ENCODE results near the gene SMARCA4. TPM values are rescaled to one million over a fixed set of nuclear protein-coding genes. Genes with fewer than 3 reads are reported as not detected.
"Not testable (repeated sequence)": the region's sequence is repeated elsewhere in the genome, so short reads cannot be mapped to it uniquely, and the experiment has no call there.

SMARCA4 gene
- total RNA-seq, 1 donor from 2014 or later: 74.2 TPM

GRCh38 chr19:10981252-10981895 lies 20.5 kb downstream of the SMARCA4 start:
- no peak for DNase-seq

- no peak for DNase-seq
Observed at GRCh38 chr19:10983026-10983425, 22.2 kb downstream of the SMARCA4 start.

- no peak for DNase-seq
Observed at GRCh38 chr19:10984166-10984735, 23.4 kb downstream of the SMARCA4 start.

- DNase-seq: no peak
Observed at GRCh38 chr19:10985502-10985901, 24.7 kb downstream of the SMARCA4 start.

- DNase-seq: no peak
Observed at GRCh38 chr19:10986301-10987127, 25.7 kb downstream of the SMARCA4 start.

GRCh38 chr19:10987571-10988297 lies 26.9 kb downstream of the SMARCA4 start:
- no peak for DNase-seq

GRCh38 chr19:10988380-10988779 lies 27.6 kb downstream of the SMARCA4 start:
- no peak for DNase-seq

- no peak for DNase-seq
Observed at GRCh38 chr19:10988921-10989320, 28.1 kb downstream of the SMARCA4 start.

GRCh38 chr19:10991076-10991475 lies 30.2 kb downstream of the SMARCA4 start:
- no peak for DNase-seq

- no peak for DNase-seq
Observed at GRCh38 chr19:10991521-10992081, 30.8 kb downstream of the SMARCA4 start.

GRCh38 chr19:10992174-10992573 lies 31.3 kb downstream of the SMARCA4 start:
- not testable (repeated sequence) for DNase-seq

- DNase-seq: no peak
Observed at GRCh38 chr19:10995926-10996600, 35.2 kb downstream of the SMARCA4 start.

- no peak for DNase-seq
Observed at GRCh38 chr19:10998045-10998533, 37.3 kb downstream of the SMARCA4 start.

- DNase-seq: no peak
Observed at GRCh38 chr19:10998666-10999065, 37.8 kb downstream of the SMARCA4 start.

GRCh38 chr19:11005521-11005920 lies 44.7 kb downstream of the SMARCA4 start:
- DNase-seq: no peak

GRCh38 chr19:11007385-11007784 lies 46.6 kb downstream of the SMARCA4 start:
- no peak for DNase-seq

- DNase-seq: no peak
Observed at GRCh38 chr19:11007962-11008532, 47.2 kb downstream of the SMARCA4 start.

GRCh38 chr19:11010041-11010440 lies 49.2 kb downstream of the SMARCA4 start:
- no peak for DNase-seq

- no peak for DNase-seq
Observed at GRCh38 chr19:11012507-11012906, 51.7 kb downstream of the SMARCA4 start.

- no peak for DNase-seq
Observed at GRCh38 chr19:11013771-11014170, 52.9 kb downstream of the SMARCA4 start.

- DNase-seq: no peak
Observed at GRCh38 chr19:11014403-11014911, 53.6 kb downstream of the SMARCA4 start.

All from dermis blood vessel endothelial cell (primary cell).